Right atrium auricular region (tissue), 2 donors: Measurements from ENCODE around the gene TPCN1. TPM values are rescaled to one million over a fixed set of nuclear protein-coding genes. Genes with fewer than 3 reads are reported as not detected.

Experiments
- DNase-seq: peaks from one replicate; pipeline ENCODE4 v3.0.0-alpha.2; 2019; ENCODE audit warnings: low spot score
- H3K27ac ChIP-seq, 2 donors: fragments of 200-600 bp; sonication (generic); 1 replicate in 1 of 2; 2 replicates in 1 of 2; pipeline ENCODE4 v1.5.1; 2016 to 2019
- H3K27me3 ChIP-seq, 2 donors: fragments of 200-600 bp; sonication (generic); one replicate each; pipeline versions ENCODE4 v1.5.1 to v1.6.0; 2017 to 2019
- H3K36me3 ChIP-seq: fragments of 200-600 bp; sonication (generic); one replicate; pipeline ENCODE4 v1.5.1; 2016
- H3K4me1 ChIP-seq, 2 donors: fragments of 200-600 bp; sonication (generic); one replicate each; pipeline versions ENCODE4 v1.5.1 to v1.6.0; 2017 to 2019
- H3K4me3 ChIP-seq, 2 donors: fragments of 200-600 bp; sonication (generic); 1 replicate in 1 of 2; 2 replicates in 1 of 2; pipeline ENCODE4 v1.5.1; 2017 to 2019; ENCODE audit warnings: mild to moderate bottlenecking in 1 of 2, moderate library complexity in 1 of 2
- H3K9me3 ChIP-seq, 2 donors: fragments of 200-600 bp; sonication (generic); one replicate each; pipeline ENCODE4 v1.5.1; 2019
- total RNA-seq, 2 donors: library from RNA; depleted of rRNA; stranded (reverse); fragments of >200 nt; gene quantifications; one replicate each; pipeline ENCODE4 v1.1.0, GENCODE V29; 2016
- TF ChIP-seq, protein P1 (sequence below), 2 donors: fragments of 200-600 bp; sonication (generic); IDR thresholded peaks; one replicate each; pipeline ENCODE4 v1.5.1; 2019; ENCODE audit warnings: antibody characterized with exemption in 2 of 2

TPCN1 gene
- total RNA-seq, 2 donors from 2014 or later: 57.3 to 58.7 TPM

- no peaks in the 10 kb centered on the region for H3K27me3 ChIP-seq
- peak overlapping the region in 1 of 2 donors; percentile 20 for H3K4me3 ChIP-seq
- TF ChIP-seq, protein P1, sequence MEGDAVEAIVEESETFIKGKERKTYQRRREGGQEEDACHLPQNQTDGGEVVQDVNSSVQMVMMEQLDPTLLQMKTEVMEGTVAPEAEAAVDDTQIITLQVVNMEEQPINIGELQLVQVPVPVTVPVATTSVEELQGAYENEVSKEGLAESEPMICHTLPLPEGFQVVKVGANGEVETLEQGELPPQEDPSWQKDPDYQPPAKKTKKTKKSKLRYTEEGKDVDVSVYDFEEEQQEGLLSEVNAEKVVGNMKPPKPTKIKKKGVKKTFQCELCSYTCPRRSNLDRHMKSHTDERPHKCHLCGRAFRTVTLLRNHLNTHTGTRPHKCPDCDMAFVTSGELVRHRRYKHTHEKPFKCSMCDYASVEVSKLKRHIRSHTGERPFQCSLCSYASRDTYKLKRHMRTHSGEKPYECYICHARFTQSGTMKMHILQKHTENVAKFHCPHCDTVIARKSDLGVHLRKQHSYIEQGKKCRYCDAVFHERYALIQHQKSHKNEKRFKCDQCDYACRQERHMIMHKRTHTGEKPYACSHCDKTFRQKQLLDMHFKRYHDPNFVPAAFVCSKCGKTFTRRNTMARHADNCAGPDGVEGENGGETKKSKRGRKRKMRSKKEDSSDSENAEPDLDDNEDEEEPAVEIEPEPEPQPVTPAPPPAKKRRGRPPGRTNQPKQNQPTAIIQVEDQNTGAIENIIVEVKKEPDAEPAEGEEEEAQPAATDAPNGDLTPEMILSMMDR (IDR thresholded peaks at IDR 0.05): no peak
- DNase-seq: no peak
- H3K27ac ChIP-seq: peak overlapping the region; percentile 79 to 85
- H3K4me1 ChIP-seq: peaks cover 0 to 88% of the 10 kb centered on the region in 2 donors
- peaks cover 13% of the 10 kb centered on the region for H3K36me3 ChIP-seq
- no peaks in the 10 kb centered on the region for H3K9me3 ChIP-seq
Measured at GRCh38 chr12:113244047-113244460, 22.8 kb downstream of the TPCN1 start.

DNA sequence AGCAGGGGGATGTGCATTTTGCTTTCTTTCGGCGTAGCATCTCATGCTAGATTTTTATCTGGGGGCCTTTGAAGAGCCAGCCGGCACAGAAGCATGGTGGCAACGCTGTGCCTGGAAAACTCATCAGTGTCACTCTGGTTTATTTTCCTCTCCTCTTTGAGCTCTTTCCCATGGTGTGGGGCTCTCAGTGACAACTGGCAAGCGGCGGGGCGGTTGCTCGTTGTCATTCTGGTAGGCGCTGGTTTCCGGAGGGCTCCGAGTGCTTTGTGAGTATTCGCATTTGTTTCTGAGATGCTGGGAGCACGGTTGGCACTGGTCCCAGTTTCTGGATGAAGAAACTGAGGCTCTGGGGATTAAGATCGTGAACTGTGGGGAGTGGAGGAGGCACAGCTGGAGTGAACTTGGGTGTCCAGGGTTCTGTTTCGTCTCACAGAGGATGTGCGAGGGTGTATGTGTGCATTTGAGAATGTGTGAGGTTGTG, 23.3 kb downstream of the TPCN1 start:
- Histone ChIP-seq H3K4me1 (peaks cover 0 to 84% of the 10 kb centered on the region in 2 donors), H3K27ac (peak overlapping the region; percentile 79 to 85), H3K27me3 (no peaks in the 10 kb centered on the region), H3K4me3 (peak overlapping the region in 1 of 2 donors; percentile 20), H3K9me3 (no peaks in the 10 kb centered on the region), H3K36me3 (peaks cover 16% of the 10 kb centered on the region)
- DNase-seq: no peak
- TF ChIP-seq, protein P1 (IDR thresholded peaks at IDR 0.05): no peak

DNA sequence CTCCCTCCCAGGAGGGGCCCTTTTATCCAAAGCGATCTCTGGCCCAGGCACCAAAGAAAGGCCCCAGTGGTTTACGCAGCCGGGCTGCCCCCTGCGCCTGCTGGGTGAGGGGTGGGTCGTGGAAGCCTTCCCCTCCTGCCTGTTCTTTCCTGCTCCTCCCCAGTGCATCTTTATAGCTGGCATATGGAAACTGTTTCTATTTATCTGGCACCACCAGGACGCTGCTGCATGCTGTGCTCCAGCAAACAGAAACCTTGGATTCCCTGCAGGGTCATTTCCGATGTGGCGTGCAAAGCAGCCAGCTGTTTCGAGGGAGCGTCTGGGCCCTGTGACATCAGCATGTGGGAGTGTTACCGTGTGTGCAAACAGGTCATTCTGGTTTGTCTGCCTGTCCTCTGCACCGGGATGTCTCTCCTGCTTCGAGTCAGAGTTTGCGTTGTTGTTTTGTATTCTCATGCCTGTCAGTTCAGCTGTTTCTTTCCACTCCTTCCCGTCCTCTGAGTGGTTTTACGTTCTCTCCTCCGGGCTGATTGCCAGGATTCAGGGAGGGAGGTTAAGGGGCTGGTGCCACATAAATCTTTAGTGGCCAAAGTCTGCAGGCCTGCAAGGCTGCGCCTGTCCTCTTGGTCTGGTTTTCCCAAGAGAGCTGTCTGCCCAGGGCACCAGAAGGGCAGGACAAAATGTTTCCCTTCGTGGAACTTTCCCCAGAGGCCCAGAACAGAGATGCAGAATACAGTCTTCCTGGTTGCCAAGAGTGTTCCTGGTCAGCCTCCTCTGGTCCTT, 24.6 kb downstream of the TPCN1 start:
- H3K36me3 ChIP-seq: peaks cover 26% of the 10 kb centered on the region
- H3K27me3 ChIP-seq: no peaks in the 10 kb centered on the region
- peak overlapping the region in 1 of 2 donors; percentile 26 for H3K4me3 ChIP-seq
- peaks cover 0 to 70% of the 10 kb centered on the region in 2 donors for H3K4me1 ChIP-seq
- H3K9me3 ChIP-seq: no peaks in the 10 kb centered on the region
- peak; percentile 78 for DNase-seq
- TF ChIP-seq, protein P1 (IDR thresholded peaks at IDR 0.05): no peak
- peak overlapping the region; percentile 79 to 85 for H3K27ac ChIP-seq

DNA sequence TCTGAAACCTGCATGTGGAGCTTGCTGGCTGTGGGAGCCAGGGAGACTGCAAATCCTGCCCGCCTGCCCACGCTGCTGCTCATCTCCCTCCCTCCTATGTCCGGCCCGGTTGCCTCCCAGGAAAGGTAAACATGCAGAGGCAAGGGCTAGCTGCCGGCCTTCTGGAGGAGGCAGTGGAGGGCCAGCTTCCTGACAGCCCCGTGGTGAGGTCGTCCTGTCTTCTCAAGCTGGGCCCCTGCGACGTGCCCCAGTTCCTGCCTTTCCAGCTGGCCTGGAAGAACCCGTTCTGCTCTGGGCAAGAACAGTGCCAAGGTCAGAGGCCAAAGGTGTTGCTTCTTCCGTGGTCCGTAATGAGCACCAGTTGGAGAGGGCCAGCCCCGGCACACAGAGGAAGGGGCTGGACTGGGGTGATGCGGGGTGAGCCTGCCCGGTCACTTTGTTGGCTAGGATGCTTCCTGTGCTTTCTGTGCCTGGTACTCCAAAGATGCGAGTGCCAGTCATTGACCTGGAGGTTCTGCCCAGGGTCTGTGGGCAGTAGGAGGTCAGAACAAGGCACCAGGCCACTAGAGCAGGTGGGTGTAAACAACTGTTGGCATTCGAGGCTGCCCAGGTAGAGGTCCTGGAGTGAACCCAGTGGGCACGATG, 25.3 kb downstream of the TPCN1 start:
- H3K4me1 ChIP-seq: peaks cover 0 to 63% of the 10 kb centered on the region in 2 donors
- H3K27me3 ChIP-seq: no peaks in the 10 kb centered on the region
- peak overlapping the region; percentile 79 to 85 for H3K27ac ChIP-seq
- TF ChIP-seq, protein P1 (IDR thresholded peaks at IDR 0.05): no peak
- DNase-seq: no peak
- no peaks in the 10 kb centered on the region for H3K9me3 ChIP-seq
- H3K36me3 ChIP-seq: peaks cover 26% of the 10 kb centered on the region
- H3K4me3 ChIP-seq: no peak overlapping the region

GRCh38 chr12:113247123-113248050, 26.1 kb downstream of the TPCN1 start:
- peaks cover 0 to 59% of the 10 kb centered on the region in 2 donors for H3K4me1 ChIP-seq

More at GRCh38 chr12:113247123-113248050, 26.1 kb downstream of the TPCN1 start:
- Histone ChIP-seq H3K9me3 (no peaks in the 10 kb centered on the region), H3K36me3 (peaks cover 26% of the 10 kb centered on the region), H3K27me3 (no peaks in the 10 kb centered on the region), H3K4me3 (no peak overlapping the region), H3K27ac (peak overlapping the region; percentile 79 to 85)
- DNase-seq: no peak
- TF ChIP-seq, protein P1 (IDR thresholded peaks at IDR 0.05): no peak
